AG09319 (cell line): Measurements from ENCODE around the gene TMEM221.

Experiments
- DNase-seq: peaks from one replicate; pipeline ENCODE4 v3.0.0-alpha.2; 2010; ENCODE audit warnings: low read depth; ENCODE audit errors: extremely low read depth
- CTCF ChIP-seq: IDR thresholded peaks from 2 replicates; pipeline ENCODE4 v1.5.1; 2011; ENCODE audit warnings: low read depth, mild to moderate bottlenecking, inconsistent platforms, low read length, moderate library complexity

Gene TMEM221

GRCh38 chr19:17448131-17448967 lies at the start of gene TMEM221:
TSS of gene TMEM221 (minus strand) at chr19:17448668. CDS start at chr19:17448462, 206 bp downstream.
- no peak for DNase-seq
- peak; percentile 45 for TF ChIP-seq CTCF

GRCh38 chr19:17497149-17497798 lies 48.8 kb upstream of the TMEM221 start:
- DNase-seq = no peak
- TF ChIP-seq CTCF = no peak

GRCh38 chr19:17496337-17496997 lies 48.0 kb upstream of the TMEM221 start:
- peak; percentile 96 for TF ChIP-seq CTCF
- DNase-seq = no peak

GRCh38 chr19:17495639-17496296 lies 47.3 kb upstream of the TMEM221 start:
- no peak for TF ChIP-seq CTCF
- no peak for DNase-seq

DNA sequence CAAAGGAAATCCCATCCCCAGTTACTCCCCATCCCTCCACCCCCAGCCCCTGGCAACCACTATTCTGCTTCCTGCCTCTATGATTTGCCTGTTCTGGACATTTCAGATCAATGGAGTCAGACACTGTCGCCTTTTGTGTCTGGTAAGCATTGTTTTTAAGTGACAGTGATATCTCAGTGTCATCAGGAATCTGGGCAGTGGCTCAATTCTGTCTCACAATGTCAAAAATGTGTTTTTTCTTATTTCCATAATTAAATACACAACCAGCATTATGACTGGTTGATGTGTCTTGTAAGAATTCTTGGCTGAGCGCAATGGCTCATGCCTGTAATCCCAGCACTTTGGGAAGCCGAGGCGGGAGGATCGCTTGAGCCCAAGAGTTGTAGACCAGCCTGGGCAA lies 42.8 kb upstream of the TMEM221 start:
- DNase-seq = no peak
- TF ChIP-seq CTCF = no peak

- DNase-seq = no peak
- TF ChIP-seq CTCF = no peak
These were observed 41.9 kb upstream of the TMEM221 start for GRCh38 chr19:17490411-17490810.
